HCT116 (cell line): Measurements from ENCODE around the gene GARIN5B. TPM values are rescaled to one million over a fixed set of nuclear protein-coding genes. Genes with fewer than 3 reads are reported as not detected.
A peak's percentile ranks its signal among the peaks of the same experiment; 100 is the strongest.

ENCODE experiments used
- ATAC-seq: fragments of 200-7000 bp; cut with Tn5 transposase; 2 replicates; pipeline ENCODE4 v1.9.1; 2020; ENCODE audit warnings: mild to moderate bottlenecking, moderate library complexity
- BruUV-seq: library from RNA; stranded (reverse); fragments of 400-500 nt; replicated peaks from 2 replicates; lab custom pipeline; 2021; lab: Mats Ljungman, UMichigan
- CTCF ChIA-PET: fragments of 300-600 bp; sonication (Branson Sonifier 250); formaldehyde crosslinking; loops from one replicate; lab custom pipeline; 2021; ENCODE audit warnings: antibody characterized with exemption; lab: Charles Lee
- POLR2A ChIA-PET: fragments of 300-600, 350-600 bp; sonication (Branson Sonifier 250); formaldehyde crosslinking; loops from one replicate; lab custom pipeline; 2021; ENCODE audit warnings: antibody characterized with exemption; lab: Charles Lee
- RAD21 ChIA-PET, 2 experiments: fragments of 300-600 bp; sonication (Branson Sonifier 250); formaldehyde crosslinking; loops; one replicate each; lab custom pipeline; 2023; ENCODE audit warnings: low total read pairs in 2 of 2; ENCODE audit not compliant: uncharacterized antibody in 2 of 2, unreplicated experiment in 2 of 2, low non-redundant PET in 1 of 2; lab: Charles Lee
- DNase-seq: peaks from one replicate; pipeline ENCODE4 v3.0.0-alpha.2; 2010; ENCODE audit warnings: low read depth, low spot score
- H2AFZ ChIP-seq: fragments of 200-600 bp; shearing (Covaris generic), sonication (generic); 2 replicates; pipeline ENCODE4 v1.6.1; 2017; ENCODE audit warnings: low read depth, mixed run types, mixed read lengths, antibody characterized with exemption, low read length; ENCODE audit not compliant: poor library complexity, severe bottlenecking
- H3K27ac ChIP-seq: 2 replicates; pipeline ENCODE4 v1.5.1; 2012; ENCODE audit warnings: low read depth, low read length
- H3K27me3 ChIP-seq: fragments of 200-600 bp; sonication (generic); 2 replicates; pipeline ENCODE4 v1.6.1; 2016; ENCODE audit warnings: mixed run types, low read length, mixed read lengths; ENCODE audit not compliant: insufficient read depth
- H3K36me3 ChIP-seq, 2 experiments: fragments of 200-500 bp in 1 of 2; fragments of 200-600 bp in 1 of 2; sonication (Bioruptor generic) in 1 of 2; sonication (generic) in 1 of 2; 2 replicates each; pipeline versions ENCODE4 v1.5.1 to v1.6.1; 2014 to 2016; ENCODE audit warnings: low read length in 2 of 2, inconsistent platforms in 1 of 2, mixed read lengths in 1 of 2, mixed run types in 1 of 2; ENCODE audit not compliant: insufficient read depth in 2 of 2, control insufficient read depth in 1 of 2
- H3K4me1 ChIP-seq, 2 experiments: fragments of 200-600 bp in 1 of 2; sonication (generic) in 1 of 2; 2 replicates each; pipeline versions ENCODE4 v1.5.1 to v1.6.1; 2012 to 2017; ENCODE audit warnings: low read length in 2 of 2, inconsistent platforms in 1 of 2, mild to moderate bottlenecking in 1 of 2, mixed read lengths in 1 of 2, mixed run types in 1 of 2, moderate library complexity in 1 of 2; ENCODE audit not compliant: insufficient read depth in 2 of 2, control insufficient read depth in 1 of 2
- H3K4me2 ChIP-seq: fragments of 200-600 bp; sonication (generic); 2 replicates; pipeline ENCODE4 v1.6.1; 2017; ENCODE audit warnings: mixed run types, low read length, mixed read lengths
- H3K4me3 ChIP-seq, 2 experiments: fragments of 200-600 bp in 1 of 2; sonication (generic) in 1 of 2; replicated peaks in 1 of 2; 2 replicates each; pipeline ENCODE4 v1.5.1; 2011 to 2016; ENCODE audit warnings: low read length in 2 of 2, control low read depth in 1 of 2, low read depth in 1 of 2, mild to moderate bottlenecking in 1 of 2, mixed read lengths in 1 of 2, mixed run types in 1 of 2
- H3K79me2 ChIP-seq: fragments of 200-600 bp; sonication (generic); 2 replicates; pipeline ENCODE4 v1.6.1; 2017; ENCODE audit warnings: mild to moderate bottlenecking, mixed run types, low read length, moderate library complexity, mixed read lengths; ENCODE audit not compliant: insufficient read depth
- H3K9ac ChIP-seq: fragments of 200-600 bp; sonication (generic); 2 replicates; pipeline ENCODE4 v1.6.1; 2016; ENCODE audit warnings: low read length, mixed read lengths
- H3K9me2 ChIP-seq: fragments of 200-600 bp; sonication (generic), shearing (Covaris generic); 2 replicates; pipeline ENCODE4 v1.6.1; 2017; ENCODE audit warnings: mixed run types, mild to moderate bottlenecking, moderate library complexity; ENCODE audit not compliant: insufficient read depth
- H3K9me3 ChIP-seq, 2 experiments: fragments of 200-500 bp in 1 of 2; fragments of 200-600 bp in 1 of 2; sonication (Bioruptor generic) in 1 of 2; sonication (generic) in 1 of 2; 2 replicates each; pipeline ENCODE4 v1.6.1; 2014 to 2017; ENCODE audit warnings: low read length in 2 of 2, mixed read lengths in 2 of 2, inconsistent platforms in 1 of 2, low read depth in 1 of 2, mild to moderate bottlenecking in 1 of 2, mixed run types in 1 of 2, moderate library complexity in 1 of 2; ENCODE audit not compliant: control insufficient read depth in 1 of 2, insufficient read depth in 1 of 2
- H4K20me1 ChIP-seq: fragments of 200-600 bp; sonication (generic), shearing (Covaris generic); 2 replicates; pipeline ENCODE4 v1.6.1; 2017; ENCODE audit warnings: mixed run types, mild to moderate bottlenecking, moderate library complexity; ENCODE audit not compliant: insufficient read depth
- CTCF ChIP-seq, 3 experiments: fragments of 200-600 bp in 1 of 3; sonication (generic) in 1 of 3; IDR thresholded peaks in 2 of 3; conservative IDR thresholded peaks in 1 of 3; 2 replicates each; pipeline ENCODE4 v1.5.1; 2012 to 2017; ENCODE audit warnings: low read depth in 2 of 3, low read length in 2 of 3, antibody characterized with exemption in 1 of 3, borderline replicate concordance in 1 of 3, control low read depth in 1 of 3, mild to moderate bottlenecking in 1 of 3, mixed read lengths in 1 of 3, mixed run types in 1 of 3, moderate library complexity in 1 of 3; ENCODE audit not compliant: insufficient read depth in 1 of 3
- EGR1 ChIP-seq: IDR thresholded peaks from 2 replicates; pipeline ENCODE4 v1.6.1; 2012; ENCODE audit warnings: low read depth
- ELF1 ChIP-seq: IDR thresholded peaks from 2 replicates; pipeline ENCODE4 v1.6.1; 2012; ENCODE audit warnings: low read depth, borderline replicate concordance
- POLR2A ChIP-seq: IDR thresholded peaks from 2 replicates; pipeline ENCODE4 v1.7.0; 2011; ENCODE audit warnings: borderline replicate concordance; ENCODE audit not compliant: insufficient read depth, insufficient read length; ENCODE audit errors: extremely low read depth
- POLR2AphosphoS5 ChIP-seq: IDR thresholded peaks from 2 replicates; pipeline ENCODE4 v1.6.1; 2011; ENCODE audit warnings: mild to moderate bottlenecking, low read depth, low read length, moderate library complexity
- SP1 ChIP-seq: IDR thresholded peaks from 2 replicates; pipeline ENCODE4 v1.6.1; 2012; ENCODE audit warnings: low read depth
- TCF7L2 ChIP-seq: IDR thresholded peaks from 2 replicates; pipeline ENCODE4 v1.7.0; 2011; ENCODE audit warnings: borderline replicate concordance, inconsistent platforms; ENCODE audit not compliant: insufficient read depth, insufficient read length; ENCODE audit errors: extremely low read depth
- ZFX ChIP-seq: fragments of 450-650 bp; IDR thresholded peaks from 2 replicates; pipeline ENCODE4 v1.6.1; 2017
- intact Hi-C: fragments of 100-400 bp; cut with micrococcal nuclease; formaldehyde crosslinking; loops from 2 replicates; pipeline ENCODE4 v1.10.0; 2022
- total RNA-seq: library from RNA; stranded (reverse); gene quantifications from one replicate; pipeline ENCODE4 v1.2.1, GENCODE V29; 2021; ENCODE audit not compliant: unreplicated experiment

GARIN5B gene
- total RNA-seq, 1 experiment from 2014 or later, result not detected

GRCh38 chr19:55339105-55339888, 23.8 kb downstream of the GARIN5B start, which contains the start of gene KMT5C:
Gene KMT5C (plus strand): TSS chr19:55339876. CDS start chr19:55341937, 2,061 bp downstream.
- Histone ChIP-seq H3K9me2 (no peaks in the 10 kb centered on the region), H3K27ac (peak within 1 kb of the TSS; percentile 92), H2AFZ (peak within 1 kb of the TSS; percentile 70), H3K4me2 (peak within 1 kb of the TSS; percentile 98), H3K9ac (peak within 1 kb of the TSS; percentile 85), H3K4me1 (peaks cover 9 to 33% of the 10 kb centered on the region in 2 experiments), H3K9me3 (no peaks in the 10 kb centered on the region), H3K4me3 (peak within 1 kb of the TSS; percentile 74 to 83), H4K20me1 (no peaks in the 10 kb centered on the region), H3K27me3 (no peaks in the 10 kb centered on the region), H3K36me3 (peaks cover 4 to 5% of the 10 kb centered on the region in 2 experiments; a peak in 3 of 4 replicates), H3K79me2 (peaks cover 9% of the 10 kb centered on the region; the same call in 1 of the 2 replicates)
- ChIA-PET CTCF (interaction anchor here (0.7 to 1.5 kb wide), 6 partner anchors 10 to 198 kb away, joined by 3 to 15 read pairs (median 4); partner anchors contain the start of gene HSPBP1), POLR2A (interaction anchor here (0.6 to 1.6 kb wide), 16 partner anchors 10 to 235 kb away, joined by 3 to 18 read pairs (median 4); partner anchors contain the start of genes HSPBP1, PPP6R1, PTPRH and TMEM238), RAD21 (interaction anchor here in 1 of 2 experiments (1.3 kb wide), 1 partner anchor 45 kb away, joined by 4 read pairs; the partner anchor contains the start of gene TMEM238)
- intact Hi-C loops, result loop anchor here (2.0 kb wide), 1 partner anchor 46 kb away; the partner anchor contains the start of genes RPL28 and TMEM238
- peak; percentile 85 for ATAC-seq
- TF ChIP-seq CTCF (IDR thresholded peaks at IDR 0.05 in 2 of 3, conservative IDR thresholded peaks at IDR 0.05 in 1 of 3; ENCODE audit: borderline replicate concordance in 1 of 3, insufficient read depth in 1 of 3, low read depth in 2 of 3, low read length in 2 of 3), result 0 out of 6 replicates have a peak, but pooled peaks of 1 of the 3 experiments have one; percentile 17
- peak; percentile 45 for TF ChIP-seq POLR2AphosphoS5
- TF ChIP-seq TCF7L2, result peak; percentile 73
- TF ChIP-seq EGR1, result peak; percentile 86
- TF ChIP-seq ELF1, result no peak
- TF ChIP-seq SP1, result peak; percentile 99
- TF ChIP-seq POLR2A, result peak; percentile 31
- TF ChIP-seq ZFX, result no peak
- DNase-seq, result peak; percentile 100
- no TSS peak for BruUV-seq
